Keratinocyte (primary cell): ENCODE measurements around the gene CUX1.

ENCODE experiments used
- EZH2 ChIP-seq: IDR thresholded peaks from one replicate; pipeline ENCODE4 v1.6.1; 2012; ENCODE audit warnings: inconsistent platforms, mild to moderate bottlenecking, low read length, moderate library complexity
- TF ChIP-seq, protein P1 (sequence below), 3 experiments: IDR thresholded peaks in 1 of 3; conservative IDR thresholded peaks in 1 of 3; optimal IDR thresholded peaks in 1 of 3; 2 replicates in 2 of 3; 3 replicates in 1 of 3; pipeline versions ENCODE3 to v1.5.1; 2011; ENCODE audit warnings: low read length in 3 of 3, mild to moderate bottlenecking in 3 of 3, moderate library complexity in 2 of 3, control low read depth in 1 of 3, inconsistent platforms in 1 of 3; ENCODE audit not compliant: insufficient read depth in 2 of 3; ENCODE audit errors: extremely low read depth in 1 of 3

DNA sequence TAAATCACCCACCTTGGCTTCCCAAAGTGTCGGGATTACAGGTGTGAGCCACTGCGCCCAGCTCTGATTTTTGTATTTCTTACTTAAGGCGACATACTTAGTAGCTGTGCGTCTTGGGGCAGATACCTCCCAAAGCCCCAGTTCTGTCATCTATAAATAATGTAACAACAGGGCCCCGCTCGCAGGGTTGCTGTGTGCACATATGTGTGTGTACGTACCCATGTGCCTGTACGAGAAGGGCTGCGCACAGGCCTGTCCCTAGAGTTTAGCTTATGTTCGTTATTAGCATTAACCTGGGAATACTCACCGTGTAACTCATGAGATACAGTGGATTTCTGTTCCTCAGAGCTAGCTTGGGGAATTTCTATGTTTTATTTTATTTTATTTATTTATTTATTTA, 103.6 kb downstream of the CUX1 start:
- TF ChIP-seq, protein P1, sequence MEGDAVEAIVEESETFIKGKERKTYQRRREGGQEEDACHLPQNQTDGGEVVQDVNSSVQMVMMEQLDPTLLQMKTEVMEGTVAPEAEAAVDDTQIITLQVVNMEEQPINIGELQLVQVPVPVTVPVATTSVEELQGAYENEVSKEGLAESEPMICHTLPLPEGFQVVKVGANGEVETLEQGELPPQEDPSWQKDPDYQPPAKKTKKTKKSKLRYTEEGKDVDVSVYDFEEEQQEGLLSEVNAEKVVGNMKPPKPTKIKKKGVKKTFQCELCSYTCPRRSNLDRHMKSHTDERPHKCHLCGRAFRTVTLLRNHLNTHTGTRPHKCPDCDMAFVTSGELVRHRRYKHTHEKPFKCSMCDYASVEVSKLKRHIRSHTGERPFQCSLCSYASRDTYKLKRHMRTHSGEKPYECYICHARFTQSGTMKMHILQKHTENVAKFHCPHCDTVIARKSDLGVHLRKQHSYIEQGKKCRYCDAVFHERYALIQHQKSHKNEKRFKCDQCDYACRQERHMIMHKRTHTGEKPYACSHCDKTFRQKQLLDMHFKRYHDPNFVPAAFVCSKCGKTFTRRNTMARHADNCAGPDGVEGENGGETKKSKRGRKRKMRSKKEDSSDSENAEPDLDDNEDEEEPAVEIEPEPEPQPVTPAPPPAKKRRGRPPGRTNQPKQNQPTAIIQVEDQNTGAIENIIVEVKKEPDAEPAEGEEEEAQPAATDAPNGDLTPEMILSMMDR (optimal IDR thresholded peaks at IDR 0.05 in 1 of 3, IDR thresholded peaks at IDR 0.05 in 1 of 3, conservative IDR thresholded peaks at IDR 0.05 in 1 of 3; ENCODE audit: extremely low read depth in 1 of 3, insufficient read depth in 2 of 3, low read length in 3 of 3) = no peak
- no peak for TF ChIP-seq EZH2
